Thoracic aorta (tissue), 2 donors: ENCODE data around the gene GPR4. TPM values are rescaled to one million over a fixed set of nuclear protein-coding genes. Genes with fewer than 3 reads are reported as not detected.
A peak's percentile ranks its signal among the peaks of the same experiment; 100 is the strongest.

Experiments used
- ATAC-seq: fragments of 150-250 bp; one replicate; pipeline ENCODE4 v1.8.0; 2017; ENCODE audit warnings: low read depth; ENCODE audit not compliant: insufficient number of reproducible peaks, low FRiP score
- DNase-seq: peaks from one replicate; pipeline ENCODE4 v3.0.0-alpha.2; 2020; ENCODE audit warnings: low spot score
- H3K27ac ChIP-seq, 2 donors: fragments of 200-600 bp; sonication (generic); 1 replicate in 1 of 2; 2 replicates in 1 of 2; pipeline ENCODE4 v1.5.1; 2016; ENCODE audit warnings: mild to moderate bottlenecking in 2 of 2, moderate library complexity in 2 of 2
- H3K27me3 ChIP-seq: fragments of 200-600 bp; sonication (generic); replicated peaks from 2 replicates; pipeline ENCODE4 v1.6.0; 2016; ENCODE audit warnings: mild to moderate bottlenecking; ENCODE audit not compliant: insufficient read depth
- H3K36me3 ChIP-seq: fragments of 200-600 bp; sonication (generic); one replicate; pipeline ENCODE4 v1.5.1; 2016
- H3K4me1 ChIP-seq, 2 donors: fragments of 200-600 bp; sonication (generic); 1 replicate in 1 of 2; 2 replicates in 1 of 2; pipeline versions ENCODE4 v1.5.1 to v1.6.0; 2016; ENCODE audit warnings: low read depth in 2 of 2, mild to moderate bottlenecking in 1 of 2; ENCODE audit not compliant: control insufficient read depth in 1 of 2
- H3K4me3 ChIP-seq: fragments of 200-600 bp; sonication (generic); 2 replicates; pipeline ENCODE4 v1.5.1; 2016; ENCODE audit warnings: mild to moderate bottlenecking
- H3K9me3 ChIP-seq: fragments of 200-600 bp; sonication (generic); 2 replicates; pipeline ENCODE4 v1.5.1; 2016
- CTCF ChIP-seq: fragments of 200-600 bp; sonication (generic); IDR thresholded peaks from one replicate; pipeline ENCODE4 v1.5.1; 2019; ENCODE audit warnings: antibody characterized with exemption
- total RNA-seq, 2 donors: library from RNA; depleted of rRNA; stranded (reverse); fragments of >200 nt; gene quantifications; one replicate each; pipeline versions ENCODE4 v1.1.0 to v1.2.3, GENCODE V29; 2016

GPR4 gene
- 1 to 10 TPM; 5.1 to 6.6 TPM for total RNA-seq

- no peak for TF ChIP-seq CTCF
- ATAC-seq = no peak
- Histone ChIP-seq H3K4me1 (peaks cover 12 to 28% of the 10 kb centered on the region in 2 donors), H3K9me3 (no peaks in the 10 kb centered on the region), H3K27ac (peak within 1 kb of the TSS in 1 of 2 donors; percentile 5), H3K36me3 (no peaks in the 10 kb centered on the region), H3K27me3 (peaks cover 29% of the 10 kb centered on the region), H3K4me3 (peak within 1 kb of the TSS; percentile 56)
- no peak for DNase-seq
Measured at GRCh38 chr19:45601524-45602374, at the start of gene GPR4. Gene GPR4 (minus strand): TSS chr19:45602212. CDS start chr19:45591866, 10,346 bp downstream.

- no peaks in the 10 kb centered on the region for H3K9me3 ChIP-seq
- ATAC-seq = no peak
- H3K4me1 ChIP-seq = peaks cover 0 to 4% of the 10 kb centered on the region in 2 donors
- H3K27me3 ChIP-seq = no peaks in the 10 kb centered on the region
- TF ChIP-seq CTCF = no peak
- no peak overlapping the region for H3K27ac ChIP-seq
- H3K4me3 ChIP-seq = no peak overlapping the region
- H3K36me3 ChIP-seq = no peaks in the 10 kb centered on the region
- no peak for DNase-seq
Measured at GRCh38 chr19:45650722-45651121, 48.7 kb upstream of the GPR4 start.

- no peak for ATAC-seq
- TF ChIP-seq CTCF = no peak
- Histone ChIP-seq H3K4me1 (peaks cover 5 to 24% of the 10 kb centered on the region in 2 donors), H3K27me3 (no peaks in the 10 kb centered on the region), H3K9me3 (no peaks in the 10 kb centered on the region), H3K27ac (no peak overlapping the region), H3K36me3 (no peaks in the 10 kb centered on the region), H3K4me3 (peak overlapping the region; percentile 64)
- no peak for DNase-seq
Measured at GRCh38 chr19:45646345-45646698, 44.3 kb upstream of the GPR4 start.

- no peak for DNase-seq
- TF ChIP-seq CTCF = no peak
- H3K4me1 ChIP-seq = peaks cover 5 to 30% of the 10 kb centered on the region in 2 donors
- H3K4me3 ChIP-seq = peak overlapping the region; percentile 64
- H3K36me3 ChIP-seq = no peaks in the 10 kb centered on the region
- no peak overlapping the region for H3K27ac ChIP-seq
- no peaks in the 10 kb centered on the region for H3K9me3 ChIP-seq
- ATAC-seq = no peak
- H3K27me3 ChIP-seq = no peaks in the 10 kb centered on the region
Measured at GRCh38 chr19:45645631-45646344, 43.8 kb upstream of the GPR4 start.

- DNase-seq (no peak), ATAC-seq (no peak)
- Histone ChIP-seq H3K36me3 (no peaks in the 10 kb centered on the region), H3K27ac (no peak overlapping the region), H3K27me3 (no peaks in the 10 kb centered on the region), H3K4me3 (peak overlapping the region; percentile 64), H3K4me1 (peaks cover 5 to 34% of the 10 kb centered on the region in 2 donors), H3K9me3 (no peaks in the 10 kb centered on the region)
- TF ChIP-seq CTCF = no peak
Measured at GRCh38 chr19:45645068-45645630, 43.1 kb upstream of the GPR4 start.
